CD4-positive, CD25-positive, alpha-beta regulatory T cell (primary cell): Measurements from ENCODE around the gene NLGN2. TPM values are rescaled to one million over a fixed set of nuclear protein-coding genes. Genes with fewer than 3 reads are reported as not detected.

Experiments
- ATAC-seq, 2 donors: fragments of 150-1000 bp; cut with Tn5 transposase; one replicate each; pipeline ENCODE4 v1.10.0; 2021; ENCODE audit warnings: low read depth in 2 of 2, moderate number of reproducible peaks in 2 of 2, moderate library complexity in 1 of 2
- DNase-seq, 3 donors: peaks; one replicate each; pipeline versions ENCODE4 v3.0.0 to v3.0.0-alpha.2; 2012 to 2022; ENCODE audit warnings: mixed read lengths in 1 of 3
- H3K27ac ChIP-seq: one replicate; pipeline ENCODE4 v1.7.0; 2013; ENCODE audit warnings: mild to moderate bottlenecking, low read length; ENCODE audit not compliant: insufficient read depth, poor library complexity, severe bottlenecking
- H3K27me3 ChIP-seq: one replicate; pipeline ENCODE4 v1.7.0; 2013; ENCODE audit warnings: low read length; ENCODE audit not compliant: control insufficient read depth, insufficient read depth
- H3K36me3 ChIP-seq: one replicate; pipeline ENCODE4 v1.7.0; 2013; ENCODE audit warnings: mild to moderate bottlenecking, low read length, moderate library complexity; ENCODE audit not compliant: control insufficient read depth, insufficient read depth
- H3K4me1 ChIP-seq: 2 replicates; pipeline ENCODE4 v1.7.0; 2013; ENCODE audit warnings: mild to moderate bottlenecking, low read length; ENCODE audit not compliant: insufficient read depth, control insufficient read depth, poor library complexity, severe bottlenecking
- H3K4me3 ChIP-seq: one replicate; pipeline ENCODE4 v1.7.0; 2013; ENCODE audit warnings: low read depth, mild to moderate bottlenecking, low read length, moderate library complexity
- H3K9me3 ChIP-seq, 2 experiments: 1 replicate in 1 of 2; 2 replicates in 1 of 2; pipeline ENCODE4 v1.7.0; 2013; ENCODE audit warnings: low read length in 2 of 2, mild to moderate bottlenecking in 1 of 2, moderate library complexity in 1 of 2; ENCODE audit not compliant: control insufficient read depth in 2 of 2
- H3K27ac Mint-ChIP-seq, 3 donors: one replicate each; pipeline ENCODE4 v1.8.0; 2020 to 2022; ENCODE audit warnings: mild to moderate bottlenecking in 3 of 3, mixed read lengths in 3 of 3, moderate library complexity in 2 of 3
- H3K27me3 Mint-ChIP-seq: one replicate; pipeline ENCODE4 v1.8.0; 2022; ENCODE audit warnings: mild to moderate bottlenecking, mixed read lengths
- H3K36me3 Mint-ChIP-seq: one replicate; pipeline ENCODE4 v1.8.0; 2020; ENCODE audit warnings: mixed read lengths
- H3K4me1 Mint-ChIP-seq, 4 donors: one replicate each; pipeline ENCODE4 v1.8.0; 2020 to 2022; ENCODE audit warnings: mixed read lengths in 4 of 4, mild to moderate bottlenecking in 1 of 4
- H3K4me3 Mint-ChIP-seq, 4 donors: one replicate each; pipeline ENCODE4 v1.8.0; 2020 to 2022; ENCODE audit warnings: mild to moderate bottlenecking in 4 of 4, mixed read lengths in 4 of 4, moderate library complexity in 3 of 4
- H3K9me3 Mint-ChIP-seq, 7 donors: one replicate each; pipeline ENCODE4 v1.8.0; 2020 to 2022; ENCODE audit warnings: mixed read lengths in 7 of 7, mild to moderate bottlenecking in 3 of 7, moderate library complexity in 2 of 7
- polyA plus RNA-seq, 4 donors: library from polyadenylated mRNA; unstranded; fragments of 300-500 nt; fragmentation: Illumina TruSeq; gene quantifications; one replicate each; pipeline ENCODE4 v1.2.3, GENCODE V29; 2021
- total RNA-seq: library from RNA; stranded (reverse); gene quantifications from one replicate; pipeline ENCODE4 v1.2.3, GENCODE V29; 2022

Gene NLGN2
- total and polyA plus RNA-seq, 5 donors from 2014 or later = 3.6 TPM; not detected in 4

- no peak overlapping the region for H3K4me3 ChIP-seq
- Mint-ChIP-seq H3K9me3 (no peaks in the 10 kb centered on the region), H3K36me3 (no peaks in the 10 kb centered on the region), H3K4me3 (no peak overlapping the region), H3K27ac (peak overlapping the region in 1 of 3 donors; percentile 74), H3K4me1 (peaks cover 0 to 12% (median 6%) of the 10 kb centered on the region in 4 donors), H3K27me3 (peaks cover 4% of the 10 kb centered on the region)
- ATAC-seq (no peak), DNase-seq (peak in 1 of 3 donors; percentile 11)
- H3K27ac ChIP-seq = no peak overlapping the region
- H3K36me3 ChIP-seq = no peaks in the 10 kb centered on the region
- peaks cover 3% of the 10 kb centered on the region for H3K4me1 ChIP-seq
- H3K27me3 ChIP-seq = no peaks in the 10 kb centered on the region
- H3K9me3 ChIP-seq = no peaks in the 10 kb centered on the region
These were observed 3.2 kb downstream of the NLGN2 start for GRCh38 chr17:7410634-7411426.

DNA sequence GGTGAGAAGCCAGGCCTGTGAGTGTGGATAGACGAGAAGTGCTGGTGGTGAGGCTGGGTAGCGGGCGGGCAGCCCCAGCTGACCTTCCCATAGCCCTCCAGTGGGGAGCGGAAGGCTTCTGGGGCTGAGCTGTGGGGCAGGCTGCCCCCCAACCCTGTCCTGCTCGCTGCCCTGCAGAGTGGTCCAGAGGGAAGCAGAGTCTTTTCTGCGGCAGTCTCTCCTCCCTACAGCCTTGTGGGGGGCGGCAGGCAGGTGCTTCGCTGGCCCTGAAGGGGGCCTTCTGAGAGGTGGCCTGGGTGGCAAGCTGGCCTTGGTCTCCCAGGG is 3.7 kb downstream of the NLGN2 start:
- DNase-seq = no peak
- no peak overlapping the region for H3K27ac Mint-ChIP-seq
- H3K9me3 Mint-ChIP-seq = no peaks in the 10 kb centered on the region
- H3K4me3 Mint-ChIP-seq = no peak overlapping the region
- H3K4me1 Mint-ChIP-seq = peaks cover 0 to 11% (median 3%) of the 10 kb centered on the region in 4 donors
- no peaks in the 10 kb centered on the region for H3K36me3 Mint-ChIP-seq
- H3K27me3 Mint-ChIP-seq = no peaks in the 10 kb centered on the region
- H3K27me3 ChIP-seq = no peaks in the 10 kb centered on the region
- no peak overlapping the region for H3K4me3 ChIP-seq
- H3K4me1 ChIP-seq = peaks cover 3% of the 10 kb centered on the region
- ATAC-seq = no peak
- no peaks in the 10 kb centered on the region for H3K9me3 ChIP-seq
- no peak overlapping the region for H3K27ac ChIP-seq
- H3K36me3 ChIP-seq = no peaks in the 10 kb centered on the region

GRCh38 chr17:7413346-7413985 is 5.8 kb downstream of the NLGN2 start:
- peaks cover 3% of the 10 kb centered on the region for H3K4me1 ChIP-seq
- H3K27me3 Mint-ChIP-seq = no peaks in the 10 kb centered on the region
- no peaks in the 10 kb centered on the region for H3K27me3 ChIP-seq
- H3K9me3 ChIP-seq = no peaks in the 10 kb centered on the region
- H3K36me3 ChIP-seq = no peaks in the 10 kb centered on the region
- no peak for ATAC-seq
- no peak overlapping the region for H3K4me3 ChIP-seq
- H3K9me3 Mint-ChIP-seq = no peaks in the 10 kb centered on the region
- peaks cover 0 to 11% (median 1%) of the 10 kb centered on the region in 4 donors for H3K4me1 Mint-ChIP-seq
- no peak overlapping the region for H3K27ac ChIP-seq
- H3K36me3 Mint-ChIP-seq = no peaks in the 10 kb centered on the region
- no peak overlapping the region for H3K4me3 Mint-ChIP-seq
- no peak for DNase-seq
- no peak overlapping the region for H3K27ac Mint-ChIP-seq

DNA sequence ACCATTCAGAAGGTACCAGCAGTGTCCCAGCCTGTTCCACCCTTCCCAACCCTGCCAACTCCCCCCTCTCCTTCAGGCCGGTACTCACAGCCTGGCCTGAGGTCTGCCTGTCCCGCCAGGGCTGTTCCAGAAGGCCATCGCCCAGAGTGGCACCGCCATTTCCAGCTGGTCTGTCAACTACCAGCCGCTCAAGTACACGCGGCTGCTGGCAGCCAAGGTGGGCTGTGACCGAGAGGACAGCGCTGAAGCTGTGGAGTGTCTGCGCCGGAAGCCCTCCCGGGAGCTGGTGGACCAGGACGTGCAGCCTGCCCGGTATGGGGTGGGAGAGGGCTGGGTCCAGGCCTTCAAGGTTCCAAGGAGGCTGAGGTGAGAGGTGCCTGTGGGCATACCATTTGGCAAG is 7.2 kb downstream of the NLGN2 start:
- H3K36me3 Mint-ChIP-seq = no peaks in the 10 kb centered on the region
- no peak for DNase-seq
- no peaks in the 10 kb centered on the region for H3K4me1 ChIP-seq
- H3K27me3 Mint-ChIP-seq = peaks cover 4% of the 10 kb centered on the region
- ATAC-seq = no peak
- no peak overlapping the region for H3K4me3 ChIP-seq
- peaks cover 0 to 2% (median 0%) of the 10 kb centered on the region in 4 donors for H3K4me1 Mint-ChIP-seq
- H3K27ac ChIP-seq = no peak overlapping the region
- H3K9me3 Mint-ChIP-seq = no peaks in the 10 kb centered on the region
- no peak overlapping the region for H3K27ac Mint-ChIP-seq
- H3K4me3 Mint-ChIP-seq = no peak overlapping the region
- H3K9me3 ChIP-seq = no peaks in the 10 kb centered on the region
- H3K27me3 ChIP-seq = no peaks in the 10 kb centered on the region
- H3K36me3 ChIP-seq = no peaks in the 10 kb centered on the region

GRCh38 chr17:7415784-7416183 is 8.1 kb downstream of the NLGN2 start:
- H3K4me3 ChIP-seq = no peak overlapping the region
- no peak overlapping the region for H3K27ac ChIP-seq
- Mint-ChIP-seq H3K4me1 (no peaks in the 10 kb centered on the region), H3K27me3 (peaks cover 4% of the 10 kb centered on the region), H3K4me3 (no peak overlapping the region), H3K9me3 (no peaks in the 10 kb centered on the region), H3K27ac (no peak overlapping the region), H3K36me3 (no peaks in the 10 kb centered on the region)
- no peak for ATAC-seq
- DNase-seq = no peak
- no peaks in the 10 kb centered on the region for H3K36me3 ChIP-seq
- no peaks in the 10 kb centered on the region for H3K27me3 ChIP-seq
- no peaks in the 10 kb centered on the region for H3K4me1 ChIP-seq
- no peaks in the 10 kb centered on the region for H3K9me3 ChIP-seq

DNA sequence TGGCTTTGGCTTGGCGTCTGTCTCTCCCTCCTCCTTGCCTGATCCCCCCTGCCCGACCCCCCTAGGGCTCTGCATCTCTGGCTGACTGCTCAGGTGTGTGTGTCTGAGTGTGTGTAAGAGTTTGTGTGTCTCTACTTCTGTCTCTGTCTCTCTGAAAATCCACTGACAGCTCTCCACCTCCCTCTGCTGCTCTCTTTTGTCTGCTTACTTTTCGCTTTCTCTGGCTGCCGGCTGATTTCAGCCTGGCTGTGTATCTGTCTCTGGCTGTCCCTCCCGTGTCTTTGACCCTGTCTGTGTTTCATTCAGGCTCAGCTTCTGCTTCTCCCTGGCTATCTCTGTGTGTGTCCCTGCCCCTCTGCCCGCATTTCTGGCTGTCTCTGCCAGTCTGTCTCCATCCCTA is 8.7 kb downstream of the NLGN2 start:
- H3K4me3 Mint-ChIP-seq = no peak overlapping the region
- peak in 1 of 3 donors; percentile 33 for DNase-seq
- Histone ChIP-seq H3K4me1 (no peaks in the 10 kb centered on the region), H3K9me3 (no peaks in the 10 kb centered on the region), H3K36me3 (no peaks in the 10 kb centered on the region), H3K4me3 (no peak overlapping the region), H3K27me3 (no peaks in the 10 kb centered on the region), H3K27ac (no peak overlapping the region)
- no peak overlapping the region for H3K27ac Mint-ChIP-seq
- peaks cover 0 to 1% (median 0%) of the 10 kb centered on the region in 7 donors for H3K9me3 Mint-ChIP-seq
- peaks cover 4% of the 10 kb centered on the region for H3K27me3 Mint-ChIP-seq
- no peaks in the 10 kb centered on the region for H3K36me3 Mint-ChIP-seq
- H3K4me1 Mint-ChIP-seq = no peaks in the 10 kb centered on the region
- peak in 1 of 2 donors; percentile 28 for ATAC-seq

DNA sequence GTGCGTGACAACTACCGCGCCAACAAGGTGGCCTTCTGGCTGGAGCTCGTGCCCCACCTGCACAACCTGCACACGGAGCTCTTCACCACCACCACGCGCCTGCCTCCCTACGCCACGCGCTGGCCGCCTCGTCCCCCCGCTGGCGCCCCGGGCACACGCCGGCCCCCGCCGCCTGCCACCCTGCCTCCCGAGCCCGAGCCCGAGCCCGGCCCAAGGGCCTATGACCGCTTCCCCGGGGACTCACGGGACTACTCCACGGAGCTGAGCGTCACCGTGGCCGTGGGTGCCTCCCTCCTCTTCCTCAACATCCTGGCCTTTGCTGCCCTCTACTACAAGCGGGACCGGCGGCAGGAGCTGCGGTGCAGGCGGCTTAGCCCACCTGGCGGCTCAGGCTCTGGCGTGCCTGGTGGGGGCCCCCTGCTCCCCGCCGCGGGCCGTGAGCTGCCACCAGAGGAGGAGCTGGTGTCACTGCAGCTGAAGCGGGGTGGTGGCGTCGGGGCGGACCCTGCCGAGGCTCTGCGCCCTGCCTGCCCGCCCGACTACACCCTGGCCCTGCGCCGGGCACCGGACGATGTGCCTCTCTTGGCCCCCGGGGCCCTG is 9.5 kb downstream of the NLGN2 start:
- no peak overlapping the region for H3K27ac Mint-ChIP-seq
- H3K36me3 Mint-ChIP-seq = no peaks in the 10 kb centered on the region
- no peaks in the 10 kb centered on the region for H3K4me1 Mint-ChIP-seq
- no peak overlapping the region for H3K27ac ChIP-seq
- no peak overlapping the region for H3K4me3 ChIP-seq
- H3K27me3 Mint-ChIP-seq = peaks cover 4% of the 10 kb centered on the region
- no peak for DNase-seq
- no peaks in the 10 kb centered on the region for H3K27me3 ChIP-seq
- no peaks in the 10 kb centered on the region for H3K4me1 ChIP-seq
- ATAC-seq = no peak
- H3K9me3 Mint-ChIP-seq = peaks cover 0 to 1% (median 0%) of the 10 kb centered on the region in 7 donors
- no peak overlapping the region for H3K4me3 Mint-ChIP-seq
- no peaks in the 10 kb centered on the region for H3K9me3 ChIP-seq
- H3K36me3 ChIP-seq = no peaks in the 10 kb centered on the region
